Naive B cell (primary cell): ENCODE measurements around the gene UBAP2. TPM values are rescaled to one million over a fixed set of nuclear protein-coding genes. Genes with fewer than 3 reads are reported as not detected.
"Not testable (repeated sequence)": the region's sequence is repeated elsewhere in the genome, so short reads cannot be mapped to it uniquely, and the experiment has no call there.

ENCODE experiments used
- ATAC-seq, 2 donors: fragments of 150-1000 bp; cut with Tn5 transposase; 2 replicates each; pipeline ENCODE4 v1.10.0; 2021; ENCODE audit warnings: low read depth in 2 of 2, mild to moderate bottlenecking in 2 of 2, moderate library complexity in 2 of 2
- DNase-seq: peaks from one replicate; pipeline ENCODE4 v3.0.0; 2022
- H3K27ac Mint-ChIP-seq, 6 donors: one replicate each; pipeline ENCODE4 v1.8.0; 2020 to 2022; ENCODE audit warnings: mild to moderate bottlenecking in 6 of 6, mixed read lengths in 6 of 6, moderate library complexity in 5 of 6, inconsistent platforms in 2 of 6
- H3K27me3 Mint-ChIP-seq, 3 donors: one replicate each; pipeline ENCODE4 v1.8.0; 2021 to 2022; ENCODE audit warnings: mixed read lengths in 3 of 3, mild to moderate bottlenecking in 1 of 3
- H3K36me3 Mint-ChIP-seq, 2 donors: one replicate each; pipeline ENCODE4 v1.8.0; 2020 to 2022; ENCODE audit warnings: mixed read lengths in 2 of 2, inconsistent platforms in 1 of 2, mild to moderate bottlenecking in 1 of 2
- H3K4me1 Mint-ChIP-seq, 3 donors: one replicate each; pipeline ENCODE4 v1.8.0; 2020 to 2022; ENCODE audit warnings: mixed read lengths in 3 of 3, inconsistent platforms in 1 of 3, mild to moderate bottlenecking in 1 of 3, moderate library complexity in 1 of 3
- H3K4me3 Mint-ChIP-seq, 8 donors: one replicate each; pipeline ENCODE4 v1.8.0; 2020 to 2022; ENCODE audit warnings: mild to moderate bottlenecking in 8 of 8, mixed read lengths in 8 of 8, moderate library complexity in 8 of 8, inconsistent platforms in 2 of 8
- H3K9me3 Mint-ChIP-seq, 7 donors: one replicate each; pipeline ENCODE4 v1.8.0; 2020 to 2022; ENCODE audit warnings: mixed read lengths in 7 of 7, mild to moderate bottlenecking in 5 of 7, inconsistent platforms in 2 of 7, moderate library complexity in 1 of 7
- polyA plus RNA-seq, 6 donors: library from polyadenylated mRNA; unstranded; fragments of 300-500 nt; fragmentation: Illumina TruSeq; gene quantifications; one replicate each; pipeline ENCODE4 v1.2.3, GENCODE V29; 2021; ENCODE audit warnings: low read depth in 6 of 6

The UBAP2 gene
- polyA plus RNA-seq, 6 donors from 2014 or later = 4.1 to 11.5 (median 7.7) TPM

DNA sequence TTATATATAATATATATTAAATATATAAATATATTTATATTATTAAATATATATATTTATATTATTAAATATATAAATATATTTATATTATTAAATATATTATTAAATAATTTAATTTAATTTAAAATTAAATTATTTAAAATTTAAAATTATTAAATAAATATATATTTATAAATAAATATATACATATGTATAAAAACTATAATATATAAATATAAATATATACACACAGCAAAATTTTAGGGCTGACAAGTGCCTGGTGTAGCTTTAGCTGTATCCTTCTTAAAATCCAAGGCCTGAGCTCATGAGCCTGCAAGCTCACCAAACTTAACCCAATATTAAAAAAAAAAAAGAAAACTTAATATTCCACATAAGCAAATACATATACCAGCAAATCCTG is 53.2 kb downstream of the UBAP2 start:
- Mint-ChIP-seq H3K4me3 (no peak overlapping the region), H3K27me3 (no peaks in the 10 kb centered on the region), H3K36me3 (peaks cover 0 to 24% of the 10 kb centered on the region in 2 donors), H3K4me1 (no peaks in the 10 kb centered on the region), H3K27ac (no peak overlapping the region), H3K9me3 (no peaks in the 10 kb centered on the region)
- no peak for DNase-seq
- no peak for ATAC-seq

DNA sequence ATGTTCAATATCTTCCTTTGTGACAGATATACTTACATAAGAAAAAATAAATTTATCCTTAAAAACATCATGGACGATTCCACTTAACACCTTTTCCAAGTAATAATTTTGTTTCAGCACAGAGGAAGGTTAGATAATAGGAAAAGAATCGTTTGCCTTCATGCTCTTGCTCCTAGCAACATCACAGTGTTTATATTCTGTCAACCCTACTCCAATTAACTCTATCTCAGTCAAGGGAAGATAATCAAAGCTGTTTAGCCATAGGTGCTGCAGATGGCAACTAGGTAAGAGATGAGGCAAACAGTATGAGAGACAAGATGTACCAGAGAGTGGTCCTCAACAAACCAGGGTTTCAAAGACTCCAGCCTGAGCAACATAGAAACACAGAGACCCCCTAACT is 55.6 kb downstream of the UBAP2 start:
- Mint-ChIP-seq H3K27me3 (no peaks in the 10 kb centered on the region), H3K4me3 (no peak overlapping the region), H3K9me3 (no peaks in the 10 kb centered on the region), H3K4me1 (no peaks in the 10 kb centered on the region), H3K36me3 (peaks cover 8 to 28% of the 10 kb centered on the region in 2 donors), H3K27ac (no peak overlapping the region)
- DNase-seq (no peak), ATAC-seq (no peak)

DNA sequence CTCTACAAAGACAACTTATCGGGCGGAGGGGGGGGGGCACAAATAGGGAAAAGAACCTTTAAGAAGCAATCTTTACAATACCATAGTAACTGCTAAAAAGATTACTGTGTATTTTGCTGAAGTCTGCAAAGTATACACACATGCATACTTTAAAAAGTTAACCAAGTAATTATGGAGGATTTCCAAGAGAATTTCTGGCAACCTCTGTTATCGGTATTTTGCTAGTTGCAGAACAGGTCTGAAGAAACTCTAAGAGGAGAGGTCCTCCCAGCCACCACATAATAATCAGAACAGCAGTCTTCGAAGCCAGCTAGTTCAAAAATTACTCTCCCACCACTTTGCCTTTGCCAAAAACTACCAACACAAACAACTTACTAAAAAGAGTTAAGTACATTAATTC is 56.1 kb downstream of the UBAP2 start:
- H3K4me3 Mint-ChIP-seq = no peak overlapping the region
- no peaks in the 10 kb centered on the region for H3K9me3 Mint-ChIP-seq
- H3K4me1 Mint-ChIP-seq = no peaks in the 10 kb centered on the region
- no peaks in the 10 kb centered on the region for H3K27me3 Mint-ChIP-seq
- DNase-seq = no peak
- H3K36me3 Mint-ChIP-seq = peaks cover 8 to 26% of the 10 kb centered on the region in 2 donors
- no peak overlapping the region for H3K27ac Mint-ChIP-seq
- ATAC-seq = no peak

DNA sequence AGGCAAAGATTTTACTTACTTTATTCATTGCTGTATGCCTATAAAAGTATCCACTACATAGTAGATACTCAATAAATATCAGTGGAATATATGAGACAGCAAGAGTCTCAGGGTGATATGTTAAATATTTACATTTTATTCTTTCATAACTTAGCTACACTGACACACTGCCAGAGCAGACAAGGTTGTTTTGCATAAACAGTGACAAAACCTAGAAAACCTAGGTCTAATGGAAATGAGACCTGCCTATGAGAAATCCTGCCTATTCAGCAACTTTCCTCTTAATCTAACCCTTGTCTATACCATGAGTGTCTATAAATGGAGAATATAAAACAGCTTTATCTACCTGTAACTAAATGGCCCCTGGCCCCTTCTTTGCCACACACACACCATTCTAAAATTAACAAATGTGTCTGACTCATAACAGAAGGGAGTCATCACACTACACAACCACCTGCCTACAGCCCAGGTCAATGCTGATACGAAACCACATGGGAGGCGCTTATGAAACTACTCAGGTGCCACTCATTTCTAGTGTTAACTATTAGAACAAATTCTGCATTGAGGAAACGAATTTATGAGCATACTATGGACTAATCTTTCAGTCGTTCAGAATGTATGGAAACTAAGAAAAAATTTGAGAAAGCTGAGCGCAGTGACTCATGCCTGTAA is 60.3 kb downstream of the UBAP2 start:
- no peaks in the 10 kb centered on the region for H3K27me3 Mint-ChIP-seq
- peak overlapping the region in 1 of 6 donors; percentile 4 for H3K27ac Mint-ChIP-seq
- H3K9me3 Mint-ChIP-seq = no peaks in the 10 kb centered on the region
- peaks cover 24 to 28% of the 10 kb centered on the region in 2 donors for H3K36me3 Mint-ChIP-seq
- no peaks in the 10 kb centered on the region for H3K4me1 Mint-ChIP-seq
- no peak for DNase-seq
- ATAC-seq = no peak
- H3K4me3 Mint-ChIP-seq = no peak overlapping the region

DNA sequence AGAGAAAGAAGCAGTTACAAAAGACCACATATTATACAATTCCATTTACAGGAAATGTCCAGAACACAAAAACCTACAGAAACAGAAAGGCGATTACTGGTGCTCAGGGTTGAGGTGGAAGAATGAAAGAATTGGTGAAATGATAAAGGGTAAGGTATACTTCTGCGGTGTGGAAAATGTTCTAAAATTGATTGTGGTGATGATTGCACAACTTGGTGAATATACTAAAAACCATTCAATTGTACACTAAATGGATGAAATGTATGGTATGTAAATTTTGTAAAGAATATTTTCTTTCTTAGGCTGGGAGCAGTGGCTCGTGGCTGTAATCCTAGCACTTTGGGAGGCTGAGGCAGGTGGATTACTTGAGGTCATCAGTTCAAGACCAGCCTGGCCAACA is 72.3 kb downstream of the UBAP2 start:
- Mint-ChIP-seq H3K4me3 (no peak overlapping the region), H3K36me3 (peaks cover 6 to 16% of the 10 kb centered on the region in 2 donors), H3K27ac (peak overlapping the region in 1 of 6 donors; percentile 13), H3K9me3 (no peaks in the 10 kb centered on the region), H3K4me1 (no peaks in the 10 kb centered on the region), H3K27me3 (no peaks in the 10 kb centered on the region)
- DNase-seq (no peak), ATAC-seq (no peak)

DNA sequence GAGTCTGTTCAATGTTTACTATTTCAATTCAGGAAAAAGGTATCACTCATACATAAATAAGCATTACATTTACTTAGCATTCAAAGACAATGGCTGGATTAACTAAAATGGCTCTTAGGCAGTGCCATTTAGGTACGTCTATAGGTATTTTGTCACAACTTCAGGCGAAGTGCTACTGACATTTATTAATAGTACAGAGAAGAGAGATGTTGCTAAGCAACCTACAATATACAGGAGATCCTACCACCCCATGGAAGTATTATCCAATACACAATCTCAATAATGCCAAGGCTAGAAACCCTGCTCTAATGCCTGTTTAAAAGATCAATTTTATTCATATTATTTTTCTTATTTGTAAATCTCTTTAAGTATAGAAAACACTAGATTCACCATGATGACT is 76.0 kb downstream of the UBAP2 start:
- DNase-seq = no peak
- Mint-ChIP-seq H3K4me1 (no peaks in the 10 kb centered on the region), H3K9me3 (no peaks in the 10 kb centered on the region), H3K36me3 (peaks cover 17 to 27% of the 10 kb centered on the region in 2 donors), H3K27ac (no peak overlapping the region), H3K27me3 (no peaks in the 10 kb centered on the region), H3K4me3 (no peak overlapping the region)
- ATAC-seq = no peak

DNA sequence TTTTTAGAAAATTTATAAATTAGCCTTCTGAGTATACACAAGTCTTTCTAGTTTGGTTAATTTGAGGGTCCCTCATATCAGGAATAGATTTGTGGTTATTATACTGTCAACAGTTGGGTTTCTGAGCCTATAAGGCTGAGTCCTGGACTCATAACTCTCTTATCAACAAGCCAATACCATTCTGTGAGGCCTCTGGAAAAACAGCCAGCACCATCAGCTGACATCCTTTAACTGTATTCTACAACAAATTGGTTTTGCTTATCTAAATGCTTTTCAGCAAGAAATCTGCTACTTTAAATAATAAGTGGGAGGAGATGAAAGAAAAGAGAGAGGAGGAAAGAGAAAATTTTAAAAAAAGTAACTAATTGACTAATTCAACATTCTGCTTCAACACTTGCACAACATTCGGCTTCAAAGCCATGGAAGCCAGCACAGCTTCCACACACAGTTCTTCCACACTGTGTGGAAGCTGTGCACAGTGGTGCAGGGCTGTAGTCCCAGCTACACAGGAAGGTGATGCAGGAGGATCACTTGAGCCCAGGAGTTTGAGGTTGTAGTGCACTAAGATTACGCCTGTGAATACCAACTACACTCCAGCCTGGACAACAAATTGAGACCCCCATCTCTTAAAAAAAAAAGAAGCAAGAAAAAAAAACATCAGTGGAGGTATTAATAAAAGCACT is 84.5 kb downstream of the UBAP2 start:
- Mint-ChIP-seq H3K27ac (peak overlapping the region in 1 of 6 donors; percentile 72), H3K4me3 (no peak overlapping the region), H3K36me3 (peaks cover 16 to 22% of the 10 kb centered on the region in 2 donors), H3K27me3 (no peaks in the 10 kb centered on the region), H3K9me3 (no peaks in the 10 kb centered on the region), H3K4me1 (no peaks in the 10 kb centered on the region)
- no peak for DNase-seq
- ATAC-seq = no peak

DNA sequence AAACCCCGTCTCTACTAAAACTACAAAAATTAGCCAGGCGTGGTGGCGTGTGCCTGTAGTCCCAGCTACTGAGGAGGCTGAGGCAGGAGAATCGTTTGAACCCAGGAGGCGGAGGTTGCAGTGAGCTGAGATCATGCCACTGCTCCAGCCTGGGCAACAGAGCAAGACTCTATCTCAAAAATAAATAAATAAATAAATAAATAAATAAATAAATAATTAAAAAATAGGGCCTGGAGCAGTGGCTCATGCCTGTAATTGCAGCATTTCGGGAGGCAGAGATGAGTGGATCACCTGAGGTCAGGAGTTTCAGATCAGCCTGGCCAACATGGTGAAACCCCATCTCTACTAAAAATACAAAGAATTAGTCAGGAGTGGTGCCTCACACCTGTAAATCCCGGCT is 86.2 kb downstream of the UBAP2 start:
- not testable (repeated sequence) for H3K4me1 Mint-ChIP-seq, H3K4me3 Mint-ChIP-seq, ATAC-seq, DNase-seq, H3K9me3 Mint-ChIP-seq, H3K27me3 Mint-ChIP-seq
- Mint-ChIP-seq H3K36me3 (peaks cover 14 to 22% of the 10 kb centered on the region in 2 donors), H3K27ac (peak overlapping the region in 1 of 6 donors; percentile 72)

DNA sequence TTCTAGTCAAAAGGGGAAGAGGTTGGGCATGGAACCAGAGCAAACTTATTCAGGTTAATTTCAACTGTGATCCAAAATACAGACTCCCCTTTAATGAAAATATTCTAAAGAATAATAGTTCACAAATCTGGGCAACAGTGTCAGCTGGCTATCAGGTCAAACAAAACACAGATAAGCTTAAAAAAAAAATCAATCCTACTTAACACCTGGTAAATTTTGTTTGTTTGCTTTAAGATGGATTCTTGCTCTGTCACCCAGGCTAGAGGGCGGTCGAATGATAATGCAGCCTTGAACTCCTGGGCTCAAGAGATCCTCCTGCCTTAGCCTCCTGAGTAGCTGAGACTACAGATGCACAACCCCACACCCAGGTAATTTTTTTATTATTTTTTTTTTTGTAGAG is 89.0 kb downstream of the UBAP2 start:
- H3K9me3 Mint-ChIP-seq = no peaks in the 10 kb centered on the region
- peaks cover 20 to 25% of the 10 kb centered on the region in 2 donors for H3K36me3 Mint-ChIP-seq
- no peak overlapping the region for H3K4me3 Mint-ChIP-seq
- H3K27ac Mint-ChIP-seq = no peak overlapping the region
- DNase-seq (no peak), ATAC-seq (no peak)
- H3K27me3 Mint-ChIP-seq = no peaks in the 10 kb centered on the region
- no peaks in the 10 kb centered on the region for H3K4me1 Mint-ChIP-seq

DNA sequence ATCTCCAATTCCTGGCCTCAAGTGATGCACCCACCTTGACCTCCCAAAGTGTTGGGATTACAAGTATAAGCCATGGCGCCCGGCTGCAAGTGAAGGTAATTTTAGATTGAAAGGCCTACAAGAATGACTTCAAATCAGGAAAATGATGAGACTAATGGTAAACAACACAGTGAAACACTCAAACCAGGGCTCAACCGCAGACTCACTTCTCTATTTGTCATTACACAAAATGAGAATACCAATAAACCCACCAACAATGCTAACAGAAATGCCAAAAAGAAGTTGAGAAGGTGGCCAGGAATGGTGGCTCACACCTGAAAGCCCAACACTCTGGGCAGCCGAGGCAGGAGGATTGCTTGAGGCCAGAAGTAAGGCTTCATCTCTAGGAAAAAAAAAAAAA is 92.1 kb downstream of the UBAP2 start:
- no peaks in the 10 kb centered on the region for H3K27me3 Mint-ChIP-seq
- H3K4me3 Mint-ChIP-seq = peak overlapping the region in 1 of 8 donors; percentile 3

DNA sequence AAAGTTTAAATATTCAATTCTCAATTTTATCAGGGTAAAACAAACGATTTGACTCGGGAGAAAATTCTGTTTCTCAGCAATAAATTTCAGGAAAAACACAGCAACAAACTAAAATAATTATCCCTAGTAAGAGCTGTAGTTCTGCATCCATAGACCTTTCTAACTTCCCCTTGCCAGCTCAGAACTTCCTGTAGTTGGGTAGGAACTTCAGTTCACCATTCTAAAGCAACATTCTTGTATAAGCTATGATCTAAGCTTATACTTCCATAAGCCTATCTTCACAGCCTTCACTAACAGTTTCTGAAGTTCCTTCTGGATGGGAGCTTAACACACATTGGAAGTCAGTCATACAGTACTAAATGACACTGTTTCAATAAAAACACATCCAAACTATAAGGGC is 96.6 kb downstream of the UBAP2 start:
- no peak for ATAC-seq
- DNase-seq = no peak
- Mint-ChIP-seq H3K27me3 (no peaks in the 10 kb centered on the region), H3K9me3 (no peaks in the 10 kb centered on the region), H3K27ac (no peak overlapping the region), H3K4me3 (no peak overlapping the region), H3K36me3 (peaks cover 23 to 30% of the 10 kb centered on the region in 2 donors), H3K4me1 (no peaks in the 10 kb centered on the region)

More for the DNA sequence above, 92.1 kb downstream of the UBAP2 start:
- no peaks in the 10 kb centered on the region for H3K4me1 Mint-ChIP-seq
- H3K36me3 Mint-ChIP-seq = peaks cover 28 to 37% of the 10 kb centered on the region in 2 donors
- no peaks in the 10 kb centered on the region for H3K9me3 Mint-ChIP-seq
- DNase-seq = no peak
- ATAC-seq = no peak
- H3K27ac Mint-ChIP-seq = peak overlapping the region in 1 of 6 donors; percentile 44

DNA sequence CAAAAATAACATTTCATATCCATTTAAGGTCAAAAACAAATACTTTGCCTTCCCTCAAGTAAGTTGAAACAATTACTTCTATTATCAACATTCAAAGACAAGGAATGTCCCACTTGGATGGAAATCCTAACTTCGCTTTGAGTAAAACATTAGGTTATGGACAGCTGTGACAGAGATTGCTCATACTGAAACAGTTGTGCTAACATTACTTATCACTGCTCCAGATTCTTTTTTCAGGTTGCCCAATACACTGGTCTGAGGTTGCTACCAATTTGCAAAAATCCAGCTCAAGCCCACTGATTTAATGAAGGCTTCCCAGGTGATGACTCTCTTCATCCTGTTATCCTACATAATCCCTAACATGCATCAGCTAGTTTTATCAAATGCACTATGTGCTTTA is 98.3 kb downstream of the UBAP2 start:
- no peaks in the 10 kb centered on the region for H3K4me1 Mint-ChIP-seq
- no peak overlapping the region for H3K27ac Mint-ChIP-seq
- ATAC-seq (no peak), DNase-seq (no peak)
- H3K36me3 Mint-ChIP-seq = peaks cover 24 to 33% of the 10 kb centered on the region in 2 donors
- no peaks in the 10 kb centered on the region for H3K27me3 Mint-ChIP-seq
- no peak overlapping the region for H3K4me3 Mint-ChIP-seq
- no peaks in the 10 kb centered on the region for H3K9me3 Mint-ChIP-seq

DNA sequence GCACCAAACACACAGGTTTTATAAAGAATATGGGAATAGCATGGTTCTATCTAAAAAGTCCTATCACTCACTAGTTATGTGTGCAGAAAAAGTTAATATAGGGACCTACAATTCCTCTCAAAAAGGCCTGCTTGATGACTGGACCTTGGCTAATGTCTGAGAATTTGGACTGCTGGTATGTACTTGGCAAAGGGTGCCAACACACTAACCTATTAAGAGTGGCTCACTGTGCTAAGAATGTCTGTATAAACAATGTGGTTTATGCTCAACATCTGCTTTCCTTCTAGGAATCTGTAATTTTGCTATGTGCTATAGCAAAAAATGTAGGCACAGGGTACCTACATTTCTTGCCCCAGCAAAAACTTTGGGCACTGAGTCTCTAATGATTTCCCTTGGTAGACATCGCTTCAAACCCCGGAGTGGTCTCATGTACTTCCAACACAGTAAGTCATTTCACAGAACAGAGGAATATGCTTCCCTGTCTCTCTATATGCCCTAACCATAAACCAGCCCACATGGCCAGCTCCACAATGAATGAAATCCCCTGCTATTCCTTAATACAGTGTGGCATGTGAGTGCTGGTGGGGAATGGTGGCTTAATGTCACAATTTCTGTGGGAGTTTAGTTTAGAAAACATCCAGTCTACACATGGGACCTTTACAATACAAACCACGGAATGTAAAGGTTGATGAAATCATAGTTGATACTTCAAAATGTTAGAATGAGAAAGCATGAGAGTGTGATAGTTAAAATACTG is 101.7 kb downstream of the UBAP2 start:
- Mint-ChIP-seq H3K9me3 (no peaks in the 10 kb centered on the region), H3K27me3 (no peaks in the 10 kb centered on the region), H3K4me3 (peak overlapping the region in 1 of 8 donors; percentile 15), H3K4me1 (no peaks in the 10 kb centered on the region), H3K27ac (no peak overlapping the region), H3K36me3 (peaks cover 33 to 40% of the 10 kb centered on the region in 2 donors)
- DNase-seq (no peak), ATAC-seq (no peak)

DNA sequence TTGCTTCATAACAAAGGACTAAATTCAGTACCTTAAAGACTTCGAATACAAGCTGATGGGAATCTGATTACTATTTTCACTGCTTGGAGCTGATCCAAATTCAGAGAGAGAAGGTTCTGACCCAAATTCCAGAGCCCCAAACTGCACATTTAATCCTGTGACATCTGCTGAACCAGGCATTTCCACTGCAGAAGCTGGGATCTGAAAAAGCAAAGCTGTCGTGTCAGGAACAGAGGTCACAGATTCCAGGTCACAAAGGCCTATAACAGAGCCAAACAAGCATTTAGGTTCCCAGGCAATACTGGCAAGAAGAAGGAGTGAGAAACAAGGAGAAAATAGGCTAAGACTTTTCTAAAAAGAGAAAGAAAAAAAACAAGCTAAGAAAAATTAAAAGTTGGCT is 105.3 kb downstream of the UBAP2 start:
- no peak overlapping the region for H3K4me3 Mint-ChIP-seq
- DNase-seq = no peak
- peaks cover 0 to 2% (median 0%) of the 10 kb centered on the region in 3 donors for H3K4me1 Mint-ChIP-seq
- peaks cover 29 to 48% of the 10 kb centered on the region in 2 donors for H3K36me3 Mint-ChIP-seq
- H3K27ac Mint-ChIP-seq = peak overlapping the region in 1 of 6 donors; percentile 44
- no peaks in the 10 kb centered on the region for H3K27me3 Mint-ChIP-seq
- no peak for ATAC-seq
- H3K9me3 Mint-ChIP-seq = no peaks in the 10 kb centered on the region
